ENCODE results near the gene FOXK1. TPM values are rescaled to one million over a fixed set of nuclear protein-coding genes. Genes with fewer than 3 reads are reported as not detected.
"Not testable (repeated sequence)": the region's sequence is repeated elsewhere in the genome, so short reads cannot be mapped to it uniquely, and the experiment has no call there.

FOXK1 gene
- polyA plus RNA-seq, 3 donors, result 0.33 to 16.8 (median 0.76) TPM

- intact Hi-C loops (cut with micrococcal nuclease), result no loop called here
- Mint-ChIP-seq H3K27ac (peak overlapping the region in 2 of 7 donors; percentile 8 to 54), H3K4me1 (peaks cover 8% of the 10 kb centered on the region), H3K36me3 (peaks cover 35 to 45% of the 10 kb centered on the region in 2 donors), H3K4me3 (no peak overlapping the region), H3K9me3 (peaks cover 0 to 8% (median 2%) of the 10 kb centered on the region in 7 donors), H3K27me3 (ENCODE audit: low read depth in 3 of 3) (peaks cover 0 to 3% (median 0%) of the 10 kb centered on the region in 3 donors)
- H3K27me3 ChIP-seq (ENCODE audit: control insufficient read depth in 2 of 2, insufficient read depth in 2 of 2, low read length in 2 of 2), result no peaks in the 10 kb centered on the region
- H3K36me3 ChIP-seq (replicated peaks in 1 of 2; ENCODE audit: control insufficient read depth in 1 of 2, insufficient read depth in 2 of 2, low read length in 2 of 2), result peaks cover 48 to 49% of the 10 kb centered on the region in 2 donors
- H3K4me2 ChIP-seq (replicated peaks; ENCODE audit: extremely low read depth, low read length, poor library complexity, severe bottlenecking), result peak overlapping the region; percentile 71
- H3K4me3 ChIP-seq (replicated peaks in 1 of 3; ENCODE audit: low read depth in 2 of 3, low read length in 3 of 3), result peak overlapping the region; percentile 19 to 66 (median 28)
- H3K4me1 ChIP-seq (ENCODE audit: control insufficient read depth in 1 of 2, insufficient read depth in 2 of 2, low read length in 2 of 2), result peaks cover 12 to 17% of the 10 kb centered on the region in 2 donors
- 67% methylated on average over 29 of the region's 50 CpGs for WGBS (ENCODE audit: insufficient coverage)
- H3K9me3 ChIP-seq (replicated peaks in 1 of 2; ENCODE audit: control insufficient read depth in 1 of 2, insufficient read depth in 1 of 2, low read length in 2 of 2), result no peaks in the 10 kb centered on the region
- no peak overlapping the region for H2AFZ ChIP-seq (ENCODE audit: insufficient read depth, low read depth, low read length, poor library complexity, severe bottlenecking)
- H3K9ac ChIP-seq (ENCODE audit: insufficient read depth, low read length, poor library complexity, severe bottlenecking), result no peak overlapping the region
- peak; percentile 57 to 71 (median 63) for DNase-seq
- TF ChIP-seq CTCF (IDR thresholded peaks at IDR 0.05), result peak; percentile 94
- H4K20me1 ChIP-seq (ENCODE audit: insufficient read depth, low read length), result peaks cover 28% of the 10 kb centered on the region
- no peak overlapping the region for H3K27ac ChIP-seq (ENCODE audit: low read depth in 1 of 2, low read length in 2 of 2)
- H3K79me2 ChIP-seq (ENCODE audit: insufficient read depth, low read length), result no peaks in the 10 kb centered on the region
Observed at GRCh38 chr7:4791738-4792536, 109.8 kb downstream of the FOXK1 start.

GRCh38 chr7:4792537-4793126 is 110.5 kb downstream of the FOXK1 start:
- peak in 2 of 3 donors; percentile 14 to 40 for DNase-seq
- peak overlapping the region in 1 of 2 donors; percentile 31 for H3K4me3 Mint-ChIP-seq
- Histone ChIP-seq H3K27me3 (ENCODE audit: control insufficient read depth in 2 of 2, insufficient read depth in 2 of 2, low read length in 2 of 2) (no peaks in the 10 kb centered on the region), H3K4me2 (replicated peaks; ENCODE audit: extremely low read depth, low read length, poor library complexity, severe bottlenecking) (peak overlapping the region; percentile 71), H3K36me3 (replicated peaks in 1 of 2; ENCODE audit: control insufficient read depth in 1 of 2, insufficient read depth in 2 of 2, low read length in 2 of 2) (peaks cover 42% of the 10 kb centered on the region in 2 donors), H3K9me3 (replicated peaks in 1 of 2; ENCODE audit: control insufficient read depth in 1 of 2, insufficient read depth in 1 of 2, low read length in 2 of 2) (no peaks in the 10 kb centered on the region), H3K27ac (ENCODE audit: low read depth in 1 of 2, low read length in 2 of 2) (no peak overlapping the region), H2AFZ (ENCODE audit: insufficient read depth, low read depth, low read length, poor library complexity, severe bottlenecking) (no peak overlapping the region), H4K20me1 (ENCODE audit: insufficient read depth, low read length) (peaks cover 27% of the 10 kb centered on the region), H3K79me2 (ENCODE audit: insufficient read depth, low read length) (no peaks in the 10 kb centered on the region), H3K9ac (ENCODE audit: insufficient read depth, low read length, poor library complexity, severe bottlenecking) (no peak overlapping the region), H3K4me1 (ENCODE audit: control insufficient read depth in 1 of 2, insufficient read depth in 2 of 2, low read length in 2 of 2) (peaks cover 12 to 17% of the 10 kb centered on the region in 2 donors), H3K4me3 (replicated peaks in 1 of 3; ENCODE audit: low read depth in 2 of 3, low read length in 3 of 3) (peak overlapping the region; percentile 19 to 66 (median 28))
- H3K27ac Mint-ChIP-seq, result no peak overlapping the region
- intact Hi-C loops (cut with micrococcal nuclease), result no loop called here
- peaks cover 0 to 3% (median 0%) of the 10 kb centered on the region in 3 donors for H3K27me3 Mint-ChIP-seq (ENCODE audit: low read depth in 3 of 3)
- WGBS (ENCODE audit: insufficient coverage), result 21% methylated on average over 47 of the region's 47 CpGs
- peaks cover 8% of the 10 kb centered on the region for H3K4me1 Mint-ChIP-seq
- H3K9me3 Mint-ChIP-seq, result peaks cover 0 to 8% (median 2%) of the 10 kb centered on the region in 7 donors
- peaks cover 30 to 38% of the 10 kb centered on the region in 2 donors for H3K36me3 Mint-ChIP-seq
- no peak for TF ChIP-seq CTCF (IDR thresholded peaks at IDR 0.05)

- peaks cover 33% of the 10 kb centered on the region in 2 donors for H3K36me3 ChIP-seq (replicated peaks in 1 of 2; ENCODE audit: control insufficient read depth in 1 of 2, insufficient read depth in 2 of 2, low read length in 2 of 2)
- peaks cover 25 to 30% of the 10 kb centered on the region in 2 donors for H3K36me3 Mint-ChIP-seq
- H3K27me3 ChIP-seq (ENCODE audit: control insufficient read depth in 2 of 2, insufficient read depth in 2 of 2, low read length in 2 of 2); H3K27me3 Mint-ChIP-seq (ENCODE audit: low read depth in 3 of 3); H3K4me3 Mint-ChIP-seq; H2AFZ ChIP-seq (ENCODE audit: insufficient read depth, low read depth, low read length, poor library complexity, severe bottlenecking); intact Hi-C loops (cut with micrococcal nuclease); H3K27ac ChIP-seq (ENCODE audit: low read depth in 1 of 2, low read length in 2 of 2); H3K4me3 ChIP-seq (replicated peaks in 1 of 3; ENCODE audit: low read depth in 2 of 3, low read length in 3 of 3); H3K9me3 ChIP-seq (replicated peaks in 1 of 2; ENCODE audit: control insufficient read depth in 1 of 2, insufficient read depth in 1 of 2, low read length in 2 of 2); H3K27ac Mint-ChIP-seq; H3K79me2 ChIP-seq (ENCODE audit: insufficient read depth, low read length); H3K4me1 Mint-ChIP-seq; H3K4me2 ChIP-seq (replicated peaks; ENCODE audit: extremely low read depth, low read length, poor library complexity, severe bottlenecking); DNase-seq; H3K9me3 Mint-ChIP-seq; H3K9ac ChIP-seq (ENCODE audit: insufficient read depth, low read length, poor library complexity, severe bottlenecking): not testable (repeated sequence)
- WGBS (ENCODE audit: insufficient coverage), result 97% methylated on average over 22 of the region's 30 CpGs
- peaks cover 12 to 17% of the 10 kb centered on the region in 2 donors for H3K4me1 ChIP-seq (ENCODE audit: control insufficient read depth in 1 of 2, insufficient read depth in 2 of 2, low read length in 2 of 2)
- peaks cover 19% of the 10 kb centered on the region for H4K20me1 ChIP-seq (ENCODE audit: insufficient read depth, low read length)
Observed at GRCh38 chr7:4793385-4793993, 111.4 kb downstream of the FOXK1 start.
